Breast epithelium (tissue), 3 donors: ENCODE results near the gene SCAF4.

Experiments
- POLR2A ChIP-seq: fragments of 450-650 bp; IDR thresholded peaks from one replicate; pipeline ENCODE4 v1.6.1; 2016; ENCODE audit warnings: antibody characterized with exemption, mild to moderate bottlenecking, moderate library complexity
- TF ChIP-seq, protein P1 (sequence below), 3 donors: fragments of 450-650 bp; IDR thresholded peaks; one replicate each; pipeline ENCODE4 v1.5.1; 2016 to 2017; ENCODE audit warnings: antibody characterized with exemption in 3 of 3, mild to moderate bottlenecking in 3 of 3, moderate library complexity in 3 of 3

DNA sequence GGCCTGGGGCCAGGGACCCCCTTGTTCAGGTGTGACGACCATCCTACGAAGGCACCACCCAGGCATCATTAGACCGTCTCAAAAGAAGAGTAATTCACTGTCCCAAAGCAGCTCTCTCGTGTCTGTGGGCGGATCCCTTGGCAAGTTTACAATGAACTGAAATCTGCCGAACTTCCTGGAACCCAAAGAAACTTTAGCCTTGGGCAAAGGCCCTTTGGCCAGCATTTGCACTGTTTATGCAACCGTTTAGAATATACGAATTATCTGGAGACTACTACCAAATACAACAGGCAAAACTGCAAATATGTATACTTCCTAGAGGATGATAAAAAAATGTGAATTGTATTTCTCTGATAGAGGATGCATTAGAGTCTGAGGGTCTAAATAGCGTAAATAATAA lies 73.9 kb downstream of the SCAF4 start:
- TF ChIP-seq POLR2A: no peak
- TF ChIP-seq, protein P1, sequence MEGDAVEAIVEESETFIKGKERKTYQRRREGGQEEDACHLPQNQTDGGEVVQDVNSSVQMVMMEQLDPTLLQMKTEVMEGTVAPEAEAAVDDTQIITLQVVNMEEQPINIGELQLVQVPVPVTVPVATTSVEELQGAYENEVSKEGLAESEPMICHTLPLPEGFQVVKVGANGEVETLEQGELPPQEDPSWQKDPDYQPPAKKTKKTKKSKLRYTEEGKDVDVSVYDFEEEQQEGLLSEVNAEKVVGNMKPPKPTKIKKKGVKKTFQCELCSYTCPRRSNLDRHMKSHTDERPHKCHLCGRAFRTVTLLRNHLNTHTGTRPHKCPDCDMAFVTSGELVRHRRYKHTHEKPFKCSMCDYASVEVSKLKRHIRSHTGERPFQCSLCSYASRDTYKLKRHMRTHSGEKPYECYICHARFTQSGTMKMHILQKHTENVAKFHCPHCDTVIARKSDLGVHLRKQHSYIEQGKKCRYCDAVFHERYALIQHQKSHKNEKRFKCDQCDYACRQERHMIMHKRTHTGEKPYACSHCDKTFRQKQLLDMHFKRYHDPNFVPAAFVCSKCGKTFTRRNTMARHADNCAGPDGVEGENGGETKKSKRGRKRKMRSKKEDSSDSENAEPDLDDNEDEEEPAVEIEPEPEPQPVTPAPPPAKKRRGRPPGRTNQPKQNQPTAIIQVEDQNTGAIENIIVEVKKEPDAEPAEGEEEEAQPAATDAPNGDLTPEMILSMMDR (IDR thresholded peaks at IDR 0.05): no peak
